ENCODE data around the gene STX2.

DNA sequence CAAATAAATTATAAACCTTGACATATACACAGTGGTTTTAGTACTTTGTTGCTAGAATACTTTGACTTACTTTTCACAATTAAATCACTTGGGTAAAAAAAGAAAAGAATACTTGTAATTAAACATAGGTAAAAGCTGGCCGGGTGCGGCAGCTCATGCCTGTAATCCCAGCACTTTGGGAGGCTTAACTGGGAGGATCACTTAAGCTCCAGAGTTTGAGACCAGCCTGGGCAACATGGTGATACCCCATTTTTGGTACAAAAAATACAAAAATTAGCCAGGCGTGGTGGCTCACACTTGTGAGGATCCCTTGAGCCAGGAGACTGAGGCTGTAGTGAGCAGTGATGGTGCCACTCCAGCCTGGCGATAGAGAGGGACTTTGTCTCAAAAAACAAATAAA lies 7.8 kb downstream of the STX2 start:
- TF ChIP-seq, protein P1, sequence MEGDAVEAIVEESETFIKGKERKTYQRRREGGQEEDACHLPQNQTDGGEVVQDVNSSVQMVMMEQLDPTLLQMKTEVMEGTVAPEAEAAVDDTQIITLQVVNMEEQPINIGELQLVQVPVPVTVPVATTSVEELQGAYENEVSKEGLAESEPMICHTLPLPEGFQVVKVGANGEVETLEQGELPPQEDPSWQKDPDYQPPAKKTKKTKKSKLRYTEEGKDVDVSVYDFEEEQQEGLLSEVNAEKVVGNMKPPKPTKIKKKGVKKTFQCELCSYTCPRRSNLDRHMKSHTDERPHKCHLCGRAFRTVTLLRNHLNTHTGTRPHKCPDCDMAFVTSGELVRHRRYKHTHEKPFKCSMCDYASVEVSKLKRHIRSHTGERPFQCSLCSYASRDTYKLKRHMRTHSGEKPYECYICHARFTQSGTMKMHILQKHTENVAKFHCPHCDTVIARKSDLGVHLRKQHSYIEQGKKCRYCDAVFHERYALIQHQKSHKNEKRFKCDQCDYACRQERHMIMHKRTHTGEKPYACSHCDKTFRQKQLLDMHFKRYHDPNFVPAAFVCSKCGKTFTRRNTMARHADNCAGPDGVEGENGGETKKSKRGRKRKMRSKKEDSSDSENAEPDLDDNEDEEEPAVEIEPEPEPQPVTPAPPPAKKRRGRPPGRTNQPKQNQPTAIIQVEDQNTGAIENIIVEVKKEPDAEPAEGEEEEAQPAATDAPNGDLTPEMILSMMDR (IDR thresholded peaks at IDR 0.05; ENCODE audit: low read length), result no peak
- no peak for TF ChIP-seq EZH2 (optimal IDR thresholded peaks at IDR 0.05; ENCODE audit: low read depth, low read length)
- TF ChIP-seq EZH2phosphoT487 (IDR thresholded peaks at IDR 0.05; ENCODE audit: low read length), result no peak
